Left cardiac atrium (tissue), 4 donors: ENCODE results near the gene PNPLA6. TPM values are rescaled to one million over a fixed set of nuclear protein-coding genes. Genes with fewer than 3 reads are reported as not detected.

ENCODE experiments used
- ATAC-seq, 2 donors: fragments of 200-7000 bp; cut with Tn5 transposase; one replicate each; pipeline ENCODE4 v1.9.1; 2020; ENCODE audit warnings: mild to moderate bottlenecking in 2 of 2, moderate library complexity in 2 of 2
- DNase-seq: peaks from one replicate; pipeline ENCODE4 v3.0.0-alpha.2; 2020
- intact Hi-C, 2 donors: fragments of 100-400 bp; cut with DNase I; formaldehyde crosslinking; loops; one replicate each; pipeline versions ENCODE4 v1.14.1 to v1.15.1; 2022 to 2023
- total RNA-seq, 2 donors: library from RNA; stranded (reverse); fragmentation: NEBNext Ultra II Directional; extraction: Animal tissue kit (Norgen Biotek cat#: 25700); gene quantifications; one replicate each; pipeline ENCODE4 v1.2.1, GENCODE V29; 2021
- donor health status: DM: no; HTN: yes; CAD: no.
- donor health status: DM: no; HTN: yes; CAD: no; lungs with severe emphysema.
- donor health status: DM: yes; HTN: yes; CAD: no.
- donor health status: Dilated cardiomyopathy.

PNPLA6 gene
- total RNA-seq, 2 donors from 2014 or later, result 59.2 to 61.7 TPM

- ATAC-seq, result no peak
- intact Hi-C loops, result no loop called here
- DNase-seq, result no peak
Measured at GRCh38 chr19:7547159-7547558, 11.6 kb downstream of the PNPLA6 start.

- DNase-seq, result no peak
- intact Hi-C loops, result no loop called here
- no peak for ATAC-seq
Measured at GRCh38 chr19:7549429-7550148, 14.1 kb downstream of the PNPLA6 start.

- intact Hi-C loops, result no loop called here
- ATAC-seq (peak in 1 of 2 donors; percentile 8), DNase-seq (no peak)
Measured at GRCh38 chr19:7550169-7550770, 14.8 kb downstream of the PNPLA6 start.

GRCh38 chr19:7550987-7551761, 15.7 kb downstream of the PNPLA6 start:
- intact Hi-C loops, result no loop called here
- DNase-seq (peak; percentile 75), ATAC-seq (peak; percentile 91 to 96)

GRCh38 chr19:7552781-7553180, 17.3 kb downstream of the PNPLA6 start:
- ATAC-seq, result no peak
- no peak for DNase-seq
- intact Hi-C loops, result no loop called here

- ATAC-seq (no peak), DNase-seq (no peak)
- intact Hi-C loops, result no loop called here
Measured at GRCh38 chr19:7554565-7554964, 19.0 kb downstream of the PNPLA6 start.

- DNase-seq, result no peak
- intact Hi-C loops, result no loop called here
- ATAC-seq, result no peak
Measured at GRCh38 chr19:7554990-7555864, 19.7 kb downstream of the PNPLA6 start.

- ATAC-seq (no peak), DNase-seq (no peak)
- intact Hi-C loops, result no loop called here
Measured at GRCh38 chr19:7556696-7557315, 21.3 kb downstream of the PNPLA6 start.

- no peak for ATAC-seq
- no peak for DNase-seq
- intact Hi-C loops, result no loop called here
Measured at GRCh38 chr19:7558667-7559066, 23.1 kb downstream of the PNPLA6 start.

- intact Hi-C loops, result no loop called here
- DNase-seq (no peak), ATAC-seq (no peak)
Measured at GRCh38 chr19:7559102-7559501, 23.6 kb downstream of the PNPLA6 start.

- DNase-seq (no peak), ATAC-seq (no peak)
- intact Hi-C loops, result loop anchor here in 1 of 2 donors (10.0 kb wide), 1 partner anchor 245 kb away; no protein-coding TSS in a partner anchor
Measured at GRCh38 chr19:7560255-7560654, 24.7 kb downstream of the PNPLA6 start.

GRCh38 chr19:7561325-7561724, 25.8 kb downstream of the PNPLA6 start:
- no peak for ATAC-seq
- intact Hi-C loops, result loop anchor here in 1 of 2 donors (10.0 kb wide), 1 partner anchor 243 kb away; no protein-coding TSS in a partner anchor

GRCh38 chr19:7562646-7563393, 27.3 kb downstream of the PNPLA6 start:
- intact Hi-C loops, result loop anchor here in 1 of 2 donors (10.0 kb wide), 1 partner anchor 242 kb away; no protein-coding TSS in a partner anchor
- DNase-seq (no peak), ATAC-seq (no peak)

More at GRCh38 chr19:7561325-7561724, 25.8 kb downstream of the PNPLA6 start:
- DNase-seq, result no peak

GRCh38 chr19:7564866-7565265, 29.3 kb downstream of the PNPLA6 start:
- DNase-seq (no peak), ATAC-seq (no peak)
- intact Hi-C loops, result loop anchor here (5.0 to 10.0 kb wide), 3 partner anchors 117 to 240 kb away; partner anchors contain the start of gene TRAPPC5 (in 1 of the 2)

GRCh38 chr19:7565332-7565731, 29.8 kb downstream of the PNPLA6 start:
- intact Hi-C loops, result loop anchor here (5.0 to 10.0 kb wide), 3 partner anchors 117 to 239 kb away; partner anchors contain the start of gene TRAPPC5 (in 1 of the 2)
- ATAC-seq, result no peak
- no peak for DNase-seq

- DNase-seq (no peak), ATAC-seq (no peak)
- intact Hi-C loops, result no loop called here
Measured at GRCh38 chr19:7570761-7571160, 35.2 kb downstream of the PNPLA6 start.

- no peak for DNase-seq
- intact Hi-C loops, result no loop called here
- no peak for ATAC-seq
Measured at GRCh38 chr19:7575434-7576040, 40.0 kb downstream of the PNPLA6 start.
